GM12878 (cell line): ENCODE results near the gene SLC6A3. TPM values are rescaled to one million over a fixed set of nuclear protein-coding genes. Genes with fewer than 3 reads are reported as not detected.

ENCODE experiments used
- ATAC-seq: fragments of 200-7000 bp; cut with Tn5 transposase; 3 replicates; pipeline ENCODE4 v1.9.1; 2020; ENCODE audit warnings: mild to moderate bottlenecking, moderate library complexity
- BruUV-seq: library from RNA; stranded (reverse); fragments of 400-500 nt; replicated peaks from 2 replicates; lab custom pipeline; 2021; lab: Mats Ljungman, UMichigan
- CTCF ChIA-PET: fragments of 300-600 bp; sonication (Branson Sonifier 250); formaldehyde crosslinking; extraction: SDS; loops from one replicate; lab custom pipeline; 2021; ENCODE audit warnings: inconsistent platforms; lab: Yijun Ruan, JAX
- POLR2A ChIA-PET: fragments of 350-600 bp; formaldehyde crosslinking; extraction: SDS; loops from one replicate; lab custom pipeline; 2021; ENCODE audit warnings: inconsistent platforms; lab: Charles Lee
- RAD21 ChIA-PET: fragments of 300-600 bp; sonication (Branson Sonifier 250); formaldehyde crosslinking; loops from one replicate; lab custom pipeline; 2023; ENCODE audit warnings: antibody characterized with exemption; ENCODE audit not compliant: unreplicated experiment; lab: Charles Lee
- SMC1A ChIA-PET: fragments of 300-600 bp; sonication (Branson Sonifier 250); formaldehyde crosslinking; loops from one replicate; lab custom pipeline; 2023; ENCODE audit not compliant: unreplicated experiment, uncharacterized antibody; lab: Charles Lee
- DNase-seq: peaks from one replicate; pipeline ENCODE4 v3.0.0-alpha.2; 2011; ENCODE audit warnings: low read depth, low spot score
- FAIRE-seq: peaks from 3 replicates; lab custom pipeline; 2011; peaks lifted over from hg19 to GRCh38; lab: Jason Lieb, UNC
- H2AFZ ChIP-seq: 2 replicates; pipeline ENCODE4 v1.6.0; 2011; ENCODE audit warnings: low read depth, low read length, control low read depth; ENCODE audit not compliant: control insufficient read depth
- H3K27ac ChIP-seq: 2 replicates; pipeline ENCODE4 v1.5.1; 2011; ENCODE audit warnings: control low read depth; ENCODE audit not compliant: control insufficient read depth, insufficient read depth
- H3K27me3 ChIP-seq, 2 experiments: replicated peaks in 1 of 2; 2 replicates each; pipeline versions ENCODE4 v1.6.0 to v1.6.1; 2011; ENCODE audit warnings: low read length in 1 of 2; ENCODE audit not compliant: control insufficient read depth in 2 of 2, insufficient read depth in 2 of 2
- H3K36me3 ChIP-seq, 2 experiments: 2 replicates each; pipeline ENCODE4 v1.5.1; 2011; ENCODE audit warnings: low read length in 1 of 2; ENCODE audit not compliant: control insufficient read depth in 2 of 2, insufficient read depth in 2 of 2
- H3K4me1 ChIP-seq: 2 replicates; pipeline ENCODE4 v1.6.1; 2011; ENCODE audit warnings: mild to moderate bottlenecking, low read length, moderate library complexity, mixed read lengths; ENCODE audit not compliant: control insufficient read depth, insufficient read depth
- H3K4me2 ChIP-seq: 2 replicates; pipeline ENCODE4 v1.6.0; 2011; ENCODE audit warnings: control low read depth; ENCODE audit not compliant: control insufficient read depth, insufficient read depth
- H3K4me3 ChIP-seq: fragments of 200-600 bp; sonication (generic); 2 replicates; pipeline ENCODE4 v1.5.1; 2016
- H3K79me2 ChIP-seq: 2 replicates; pipeline ENCODE4 v1.6.0; 2011; ENCODE audit warnings: low read length; ENCODE audit not compliant: control insufficient read depth, insufficient read depth
- H3K9ac ChIP-seq: 2 replicates; pipeline ENCODE4 v1.8.0; 2011; ENCODE audit warnings: low read length, control low read depth, mixed read lengths; ENCODE audit not compliant: control insufficient read depth, insufficient read depth
- H3K9me3 ChIP-seq: replicated peaks from 3 replicates; pipeline ENCODE4 v1.5.1; 2011; ENCODE audit warnings: mild to moderate bottlenecking, low read length; ENCODE audit not compliant: control insufficient read depth, insufficient read depth
- H4K20me1 ChIP-seq: 2 replicates; pipeline ENCODE4 v1.6.0; 2011; ENCODE audit not compliant: control insufficient read depth, insufficient read depth
- ASH2L ChIP-seq: fragments of 300-600, 200-600 bp; sonication (generic); IDR thresholded peaks from 2 replicates; pipeline ENCODE4 v1.6.1; 2017; ENCODE audit warnings: low read depth, mild to moderate bottlenecking, borderline replicate concordance
- BCL11A ChIP-seq: IDR thresholded peaks from 2 replicates; pipeline ENCODE4 v1.6.1; 2011; ENCODE audit warnings: low read depth, low read length
- FOS ChIP-seq: IDR thresholded peaks from 3 replicates; pipeline ENCODE4 v1.6.1; 2011; ENCODE audit warnings: borderline replicate concordance; ENCODE audit not compliant: insufficient read length; ENCODE audit errors: extremely low read depth
- HDAC6 ChIP-seq: fragments of 200-600 bp; sonication (generic); IDR thresholded peaks from one replicate; pipeline ENCODE4 v1.8.0; 2017; ENCODE audit warnings: antibody characterized with exemption; ENCODE audit not compliant: unreplicated experiment
- KDM1A ChIP-seq: fragments of 200-600 bp; sonication (generic); IDR thresholded peaks from 2 replicates; pipeline ENCODE4 v1.6.1; 2016; ENCODE audit warnings: borderline replicate concordance
- MYB ChIP-seq: fragments of 150-350 bp; IDR thresholded peaks from 2 replicates; pipeline ENCODE4 v1.6.1; 2014; ENCODE audit warnings: mild to moderate bottlenecking, low read depth, low read length, borderline replicate concordance
- NR2F1 ChIP-seq: fragments of 450-650 bp; conservative IDR thresholded peaks from 2 replicates; pipeline ENCODE4 v1.6.1; 2017; ENCODE audit warnings: mild to moderate bottlenecking
- RCOR1 ChIP-seq: conservative IDR thresholded peaks from 2 replicates; pipeline ENCODE4 v1.6.1; 2012; ENCODE audit warnings: low read depth, low read length, improper control_type of control experiment
- SMC3 ChIP-seq: IDR thresholded peaks from 2 replicates; pipeline ENCODE4 v1.6.1; 2011; ENCODE audit warnings: low read length, improper control_type of control experiment, borderline replicate concordance
- ZNF622 ChIP-seq: fragments of 450-650 bp; IDR thresholded peaks from 2 replicates; pipeline ENCODE4 v1.6.1; 2017; ENCODE audit warnings: mild to moderate bottlenecking, inconsistent platforms
- WGBS: methylation state at CpG from one replicate; pipeline ENCODE4 v1.1.6; 2016; ENCODE audit warnings: low lambda C conversion rate; ENCODE audit not compliant: insufficient replicate concordance, insufficient coverage; ENCODE audit errors: missing lambda C conversion rate; 5-methylcytosine and 5-hydroxymethylcytosine counted together
- in situ Hi-C: fragments of 300-500 bp; cut with MboI; formaldehyde crosslinking; loops from 9 replicates; pipeline ENCODE4 v1.14.3; 2018; ENCODE audit warnings: mixed read lengths
- intact Hi-C: fragments of 100-400 bp; cut with micrococcal nuclease; formaldehyde crosslinking; loops from one replicate; pipeline ENCODE4 v1.14.2; 2022; ENCODE audit not compliant: unreplicated experiment
- polyA plus RNA-seq, 11 experiments: library from polyadenylated mRNA; depleted of rRNA in 4 of 11; unstranded in 6 of 11; stranded (reverse) in 5 of 11; fragments of >200 nt; fragmentation: Nextera tagmentation in 4 of 11; fragmentation: Illumina TruSeq in 1 of 11; extraction: Ambion mirVana in 4 of 11; extraction: Trizol in 1 of 11; gene quantifications; 1 replicate in 1 of 11; 2 replicates in 10 of 11; pipeline versions ENCODE4 v1.2.1 to v1.2.3, GENCODE V29; 2011 to 2016; ENCODE audit warnings: inconsistent platforms in 2 of 11, missing spikeins in 2 of 11, low read depth in 1 of 11
- total RNA-seq, 4 experiments: library from RNA; depleted of rRNA in 3 of 4; stranded (reverse); fragments of >200 nt in 3 of 4; fragmentation: Illumina TruSeq in 1 of 4; extraction: Trizol in 1 of 4; gene quantifications; 2 replicates each; pipeline versions ENCODE4 v1.2.1 to v1.2.3, GENCODE V29; 2013 to 2021
- TF ChIP-seq, protein P1 (sequence below): fragments of 450-650 bp; IDR thresholded peaks from 2 replicates; pipeline ENCODE4 v1.6.1; 2018; ENCODE audit warnings: mild to moderate bottlenecking, low read depth, moderate library complexity; ENCODE audit not compliant: partially characterized antibody
- TF ChIP-seq, protein P2 (sequence below): IDR thresholded peaks from 2 replicates; pipeline ENCODE4 v1.6.1; 2012; ENCODE audit warnings: low read depth, low read length, improper control_type of control experiment
- TF ChIP-seq, protein P3 (sequence below): IDR thresholded peaks from 2 replicates; pipeline ENCODE4 v1.6.1; 2012; ENCODE audit warnings: improper control_type of control experiment, low read depth, low read length; ENCODE audit not compliant: insufficient replicate concordance

The SLC6A3 gene
- total and polyA plus RNA-seq, 10 of the 15 experiments (the other 5 are each of a cell fraction or from before 2014, with no cell fraction given), result 0.01 TPM; not detected in 9

DNA sequence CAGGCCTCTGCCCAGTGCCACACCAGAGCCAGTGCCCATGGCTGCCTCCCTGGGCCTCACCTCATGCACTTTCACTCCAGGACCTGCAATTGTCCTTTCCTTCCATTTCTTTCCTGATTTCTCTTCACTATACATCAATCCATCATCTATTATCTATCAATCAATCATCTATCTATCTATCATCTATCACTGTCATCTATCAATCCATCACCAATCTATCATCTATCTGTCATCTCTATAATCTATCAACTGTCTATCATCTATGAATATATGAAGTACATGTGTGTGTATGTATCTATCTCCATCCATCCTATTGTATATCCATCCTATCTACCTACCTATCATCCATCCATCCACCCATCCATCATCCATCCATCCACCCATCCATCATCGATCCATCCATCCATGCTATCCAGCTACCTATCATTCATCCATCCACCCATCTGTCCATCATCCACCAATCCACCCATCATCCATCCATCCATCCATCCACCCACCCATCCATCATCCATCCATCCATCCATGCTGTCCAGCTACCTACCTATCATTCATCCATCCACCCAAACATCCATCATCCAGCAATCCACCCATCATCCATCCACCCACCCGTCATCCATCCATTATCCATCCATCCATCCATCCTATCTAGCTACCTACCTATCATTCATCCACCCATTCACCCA lies 26.9 kb downstream of the SLC6A3 start:
- DNase-seq (no peak), ATAC-seq (no peak), FAIRE-seq (no peak)
- in situ Hi-C loops (no loop called here), intact Hi-C loops (no loop called here)
- Histone ChIP-seq H2AFZ (no peak overlapping the region), H3K27me3 (no peaks in the 10 kb centered on the region; a peak in 1 of 4 replicates), H3K9ac (no peak overlapping the region), H3K9me3 (no peaks in the 10 kb centered on the region), H3K79me2 (no peaks in the 10 kb centered on the region), H4K20me1 (no peaks in the 10 kb centered on the region), H3K4me1 (no peaks in the 10 kb centered on the region), H3K4me3 (no peak overlapping the region), H3K27ac (no peak overlapping the region), H3K4me2 (no peak overlapping the region), H3K36me3 (no peaks in the 10 kb centered on the region)
- SMC1A ChIA-PET, result no interaction called here
- POLR2A ChIA-PET, result no interaction called here
- WGBS, result 79% methylated on average over 2 of the region's 2 CpGs
- no TSS peak for BruUV-seq
- RAD21 ChIA-PET, result no interaction called here
- CTCF ChIA-PET, result no interaction called here
- TF ChIP-seq RCOR1 (no peak), BCL11A (no peak), KDM1A (no peak), FOS (no peak), SMC3 (no peak), HDAC6 (no peak), ASH2L (no peak), NR2F1 (no peak), ZNF622 (no peak), MYB (no peak)
- TF ChIP-seq, protein P1, sequence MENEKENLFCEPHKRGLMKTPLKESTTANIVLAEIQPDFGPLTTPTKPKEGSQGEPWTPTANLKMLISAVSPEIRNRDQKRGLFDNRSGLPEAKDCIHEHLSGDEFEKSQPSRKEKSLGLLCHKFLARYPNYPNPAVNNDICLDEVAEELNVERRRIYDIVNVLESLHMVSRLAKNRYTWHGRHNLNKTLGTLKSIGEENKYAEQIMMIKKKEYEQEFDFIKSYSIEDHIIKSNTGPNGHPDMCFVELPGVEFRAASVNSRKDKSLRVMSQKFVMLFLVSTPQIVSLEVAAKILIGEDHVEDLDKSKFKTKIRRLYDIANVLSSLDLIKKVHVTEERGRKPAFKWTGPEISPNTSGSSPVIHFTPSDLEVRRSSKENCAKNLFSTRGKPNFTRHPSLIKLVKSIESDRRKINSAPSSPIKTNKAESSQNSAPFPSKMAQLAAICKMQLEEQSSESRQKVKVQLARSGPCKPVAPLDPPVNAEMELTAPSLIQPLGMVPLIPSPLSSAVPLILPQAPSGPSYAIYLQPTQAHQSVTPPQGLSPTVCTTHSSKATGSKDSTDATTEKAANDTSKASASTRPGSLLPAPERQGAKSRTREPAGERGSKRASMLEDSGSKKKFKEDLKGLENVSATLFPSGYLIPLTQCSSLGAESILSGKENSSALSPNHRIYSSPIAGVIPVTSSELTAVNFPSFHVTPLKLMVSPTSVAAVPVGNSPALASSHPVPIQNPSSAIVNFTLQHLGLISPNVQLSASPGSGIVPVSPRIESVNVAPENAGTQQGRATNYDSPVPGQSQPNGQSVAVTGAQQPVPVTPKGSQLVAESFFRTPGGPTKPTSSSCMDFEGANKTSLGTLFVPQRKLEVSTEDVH, result no peak
- TF ChIP-seq, protein P2, sequence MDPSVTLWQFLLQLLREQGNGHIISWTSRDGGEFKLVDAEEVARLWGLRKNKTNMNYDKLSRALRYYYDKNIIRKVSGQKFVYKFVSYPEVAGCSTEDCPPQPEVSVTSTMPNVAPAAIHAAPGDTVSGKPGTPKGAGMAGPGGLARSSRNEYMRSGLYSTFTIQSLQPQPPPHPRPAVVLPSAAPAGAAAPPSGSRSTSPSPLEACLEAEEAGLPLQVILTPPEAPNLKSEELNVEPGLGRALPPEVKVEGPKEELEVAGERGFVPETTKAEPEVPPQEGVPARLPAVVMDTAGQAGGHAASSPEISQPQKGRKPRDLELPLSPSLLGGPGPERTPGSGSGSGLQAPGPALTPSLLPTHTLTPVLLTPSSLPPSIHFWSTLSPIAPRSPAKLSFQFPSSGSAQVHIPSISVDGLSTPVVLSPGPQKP, result no peak
- TF ChIP-seq, protein P3, sequence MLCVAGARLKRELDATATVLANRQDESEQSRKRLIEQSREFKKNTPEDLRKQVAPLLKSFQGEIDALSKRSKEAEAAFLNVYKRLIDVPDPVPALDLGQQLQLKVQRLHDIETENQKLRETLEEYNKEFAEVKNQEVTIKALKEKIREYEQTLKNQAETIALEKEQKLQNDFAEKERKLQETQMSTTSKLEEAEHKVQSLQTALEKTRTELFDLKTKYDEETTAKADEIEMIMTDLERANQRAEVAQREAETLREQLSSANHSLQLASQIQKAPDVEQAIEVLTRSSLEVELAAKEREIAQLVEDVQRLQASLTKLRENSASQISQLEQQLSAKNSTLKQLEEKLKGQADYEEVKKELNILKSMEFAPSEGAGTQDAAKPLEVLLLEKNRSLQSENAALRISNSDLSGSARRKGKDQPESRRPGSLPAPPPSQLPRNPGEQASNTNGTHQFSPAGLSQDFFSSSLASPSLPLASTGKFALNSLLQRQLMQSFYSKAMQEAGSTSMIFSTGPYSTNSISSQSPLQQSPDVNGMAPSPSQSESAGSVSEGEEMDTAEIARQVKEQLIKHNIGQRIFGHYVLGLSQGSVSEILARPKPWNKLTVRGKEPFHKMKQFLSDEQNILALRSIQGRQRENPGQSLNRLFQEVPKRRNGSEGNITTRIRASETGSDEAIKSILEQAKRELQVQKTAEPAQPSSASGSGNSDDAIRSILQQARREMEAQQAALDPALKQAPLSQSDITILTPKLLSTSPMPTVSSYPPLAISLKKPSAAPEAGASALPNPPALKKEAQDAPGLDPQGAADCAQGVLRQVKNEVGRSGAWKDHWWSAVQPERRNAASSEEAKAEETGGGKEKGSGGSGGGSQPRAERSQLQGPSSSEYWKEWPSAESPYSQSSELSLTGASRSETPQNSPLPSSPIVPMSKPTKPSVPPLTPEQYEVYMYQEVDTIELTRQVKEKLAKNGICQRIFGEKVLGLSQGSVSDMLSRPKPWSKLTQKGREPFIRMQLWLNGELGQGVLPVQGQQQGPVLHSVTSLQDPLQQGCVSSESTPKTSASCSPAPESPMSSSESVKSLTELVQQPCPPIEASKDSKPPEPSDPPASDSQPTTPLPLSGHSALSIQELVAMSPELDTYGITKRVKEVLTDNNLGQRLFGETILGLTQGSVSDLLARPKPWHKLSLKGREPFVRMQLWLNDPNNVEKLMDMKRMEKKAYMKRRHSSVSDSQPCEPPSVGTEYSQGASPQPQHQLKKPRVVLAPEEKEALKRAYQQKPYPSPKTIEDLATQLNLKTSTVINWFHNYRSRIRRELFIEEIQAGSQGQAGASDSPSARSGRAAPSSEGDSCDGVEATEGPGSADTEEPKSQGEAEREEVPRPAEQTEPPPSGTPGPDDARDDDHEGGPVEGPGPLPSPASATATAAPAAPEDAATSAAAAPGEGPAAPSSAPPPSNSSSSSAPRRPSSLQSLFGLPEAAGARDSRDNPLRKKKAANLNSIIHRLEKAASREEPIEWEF, result no peak
